Epithelial cell of esophagus (primary cell): ENCODE measurements around the gene ACTR3.

Experiments
- DNase-seq: peaks from one replicate; pipeline ENCODE4 v3.0.0; 2010; ENCODE audit warnings: low read depth
- H3K4me3 ChIP-seq: 2 replicates; pipeline ENCODE4 v1.5.1; 2011; ENCODE audit warnings: mild to moderate bottlenecking, low read length, control low read depth
- TF ChIP-seq, protein P1 (sequence below): IDR thresholded peaks from 2 replicates; pipeline ENCODE4 v1.5.1; 2011; ENCODE audit warnings: low read depth, mild to moderate bottlenecking, low read length, control low read depth, inconsistent platforms; ENCODE audit not compliant: insufficient read depth; ENCODE audit errors: missing control alignments

Gene ACTR3

DNA sequence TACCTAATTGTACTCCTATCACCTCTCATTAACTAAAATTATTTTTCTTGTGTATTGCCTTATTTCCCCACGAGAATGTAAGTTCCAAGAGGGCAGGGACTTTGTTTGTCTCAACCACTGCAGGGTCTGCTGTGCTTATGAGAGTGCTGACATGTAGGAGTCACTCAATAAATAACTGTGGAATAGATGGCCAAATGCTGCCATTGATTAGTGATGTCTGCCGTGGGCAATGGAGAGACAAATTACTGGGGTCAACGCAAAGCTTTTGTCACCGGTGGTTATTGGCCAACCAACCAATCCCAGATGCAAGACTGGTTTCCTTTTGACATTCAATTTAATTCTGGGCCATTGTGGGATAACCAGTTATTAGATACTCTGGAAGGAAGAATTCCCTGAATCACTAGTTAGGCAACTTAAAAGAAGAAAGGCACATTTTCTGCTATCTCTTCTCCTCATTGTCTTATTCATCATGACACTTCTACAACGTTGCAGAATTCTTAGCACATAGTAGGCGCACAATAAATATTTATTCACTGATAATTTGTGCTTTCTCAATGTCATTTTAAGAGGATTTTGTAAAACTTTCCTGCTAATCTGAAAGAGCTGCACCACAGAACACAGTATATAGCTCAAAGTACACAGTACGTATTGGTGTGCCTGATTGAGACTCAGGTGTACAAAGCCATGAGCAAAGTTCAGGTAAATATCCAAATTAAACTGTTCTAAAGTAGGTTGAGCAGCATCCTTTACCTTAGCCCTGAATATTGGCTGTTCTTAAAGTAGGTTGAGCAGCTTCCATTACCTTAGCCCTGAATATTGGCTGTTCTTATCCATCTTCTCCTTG, 95.9 kb downstream of the ACTR3 start:
- H3K4me3 ChIP-seq, result no peak overlapping the region
- DNase-seq, result no peak
- TF ChIP-seq, protein P1, sequence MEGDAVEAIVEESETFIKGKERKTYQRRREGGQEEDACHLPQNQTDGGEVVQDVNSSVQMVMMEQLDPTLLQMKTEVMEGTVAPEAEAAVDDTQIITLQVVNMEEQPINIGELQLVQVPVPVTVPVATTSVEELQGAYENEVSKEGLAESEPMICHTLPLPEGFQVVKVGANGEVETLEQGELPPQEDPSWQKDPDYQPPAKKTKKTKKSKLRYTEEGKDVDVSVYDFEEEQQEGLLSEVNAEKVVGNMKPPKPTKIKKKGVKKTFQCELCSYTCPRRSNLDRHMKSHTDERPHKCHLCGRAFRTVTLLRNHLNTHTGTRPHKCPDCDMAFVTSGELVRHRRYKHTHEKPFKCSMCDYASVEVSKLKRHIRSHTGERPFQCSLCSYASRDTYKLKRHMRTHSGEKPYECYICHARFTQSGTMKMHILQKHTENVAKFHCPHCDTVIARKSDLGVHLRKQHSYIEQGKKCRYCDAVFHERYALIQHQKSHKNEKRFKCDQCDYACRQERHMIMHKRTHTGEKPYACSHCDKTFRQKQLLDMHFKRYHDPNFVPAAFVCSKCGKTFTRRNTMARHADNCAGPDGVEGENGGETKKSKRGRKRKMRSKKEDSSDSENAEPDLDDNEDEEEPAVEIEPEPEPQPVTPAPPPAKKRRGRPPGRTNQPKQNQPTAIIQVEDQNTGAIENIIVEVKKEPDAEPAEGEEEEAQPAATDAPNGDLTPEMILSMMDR, result no peak

DNA sequence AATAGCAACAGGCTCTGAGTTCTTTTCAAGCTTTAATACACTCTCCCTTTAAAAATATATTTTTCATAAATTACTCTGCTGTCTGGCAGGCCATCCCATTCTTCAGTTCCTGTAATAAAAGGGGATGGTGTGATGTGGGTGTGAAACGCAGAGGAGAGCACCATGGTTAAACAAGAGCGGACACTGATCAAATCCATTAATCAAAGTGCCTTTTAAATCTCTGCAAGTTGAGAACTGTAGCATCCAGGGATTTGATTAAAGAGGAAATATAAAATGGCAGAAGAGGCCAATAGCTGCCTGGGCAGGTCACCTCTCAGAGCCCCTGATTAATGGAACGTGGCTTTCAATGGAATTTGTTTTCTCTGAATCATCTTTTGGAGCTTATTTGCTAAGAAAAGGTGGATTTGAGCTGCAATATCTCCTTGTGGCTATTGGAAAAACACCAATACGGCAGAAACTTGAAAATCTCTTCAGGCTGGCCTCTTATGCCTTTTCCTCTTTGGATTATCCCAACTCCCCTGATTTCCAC, 96.9 kb downstream of the ACTR3 start:
- TF ChIP-seq, protein P1, result no peak
- DNase-seq, result no peak
- no peak overlapping the region for H3K4me3 ChIP-seq

DNA sequence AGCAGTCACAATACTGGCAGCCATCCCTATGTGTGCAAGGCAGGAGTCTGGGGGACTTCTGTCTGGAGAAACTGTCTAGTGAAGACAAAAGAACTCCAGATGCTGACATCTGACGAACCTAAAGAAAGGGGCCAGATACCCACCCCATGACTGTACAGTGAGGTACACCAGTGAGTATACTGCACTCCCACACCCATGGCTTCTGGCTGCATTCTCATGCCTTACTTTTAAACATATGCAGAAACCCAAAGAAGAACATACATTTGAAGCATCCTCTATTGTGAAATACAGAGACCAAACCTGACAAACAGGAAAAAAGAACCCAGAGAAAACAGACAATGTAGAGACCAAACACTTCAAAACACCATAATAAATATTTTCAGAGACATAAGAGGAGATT, 102.2 kb downstream of the ACTR3 start:
- DNase-seq, result peak; percentile 85
- H3K4me3 ChIP-seq, result no peak overlapping the region
- TF ChIP-seq, protein P1, result no peak

DNA sequence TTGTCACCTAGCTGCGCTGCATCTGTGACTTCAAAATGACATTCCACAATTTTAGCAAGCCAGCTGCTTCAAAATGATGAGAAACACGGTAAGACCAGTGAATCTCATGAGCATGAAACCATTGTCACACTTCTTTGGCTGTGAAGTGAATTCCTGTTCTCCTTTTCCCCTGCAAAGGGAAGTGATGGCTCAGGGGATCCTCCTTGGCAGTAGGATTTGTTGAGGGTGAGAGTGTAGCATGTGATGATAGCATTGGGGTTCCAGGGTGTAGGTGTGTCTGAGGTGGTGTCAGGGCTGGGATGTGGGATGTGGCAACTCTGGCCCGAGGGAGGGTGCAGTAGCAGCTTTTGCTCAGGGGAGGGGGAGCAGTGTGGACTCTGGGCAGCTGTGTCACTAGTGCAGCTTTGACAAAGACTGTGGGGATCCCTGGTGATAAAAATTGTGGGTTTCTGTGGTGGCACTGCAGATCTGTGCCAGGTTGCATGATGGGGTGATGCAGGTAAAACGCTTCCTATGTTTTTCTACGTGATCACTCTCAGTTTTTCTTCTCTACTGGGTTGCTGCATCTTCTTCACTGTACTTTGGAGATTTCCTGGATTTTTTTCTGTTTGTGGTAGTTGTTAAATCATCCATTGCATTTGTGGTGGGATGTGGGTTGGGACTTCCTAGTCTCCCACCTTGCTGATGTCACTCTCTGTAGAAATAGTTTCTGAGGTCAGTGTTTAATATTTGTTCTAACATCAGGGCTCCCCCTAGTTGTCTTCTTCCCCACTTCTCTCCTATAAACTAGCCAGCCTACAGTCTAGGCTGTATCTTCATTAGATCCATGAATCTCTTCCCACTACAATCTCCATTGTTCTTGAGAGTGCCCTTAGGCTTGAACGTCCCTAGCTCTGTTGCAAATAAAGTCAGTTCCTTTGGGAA, 107.0 kb downstream of the ACTR3 start:
- DNase-seq, result no peak
- no peak overlapping the region for H3K4me3 ChIP-seq
- TF ChIP-seq, protein P1, result no peak

DNA sequence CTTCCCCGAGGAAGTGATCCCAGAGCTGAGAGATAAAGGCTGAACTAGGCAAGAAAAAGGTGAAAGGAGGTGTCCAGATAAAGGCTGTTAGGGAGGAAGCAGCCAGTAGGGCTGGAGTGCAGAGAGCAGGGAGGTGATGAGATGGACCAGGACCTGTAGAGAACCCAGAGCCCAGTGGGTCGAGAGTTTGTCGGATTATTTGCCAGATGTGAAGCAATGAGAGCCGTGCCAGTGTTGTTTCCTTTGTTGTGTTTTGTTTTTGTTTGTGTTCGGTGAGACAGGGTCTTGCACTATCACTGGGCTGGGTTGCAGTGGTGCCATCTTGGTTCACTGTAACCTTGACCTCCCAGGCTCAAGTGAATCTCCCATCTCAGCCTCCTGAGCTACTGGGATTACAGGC, 111.3 kb downstream of the ACTR3 start:
- DNase-seq, result no peak
- no peak overlapping the region for H3K4me3 ChIP-seq
- TF ChIP-seq, protein P1, result no peak

DNA sequence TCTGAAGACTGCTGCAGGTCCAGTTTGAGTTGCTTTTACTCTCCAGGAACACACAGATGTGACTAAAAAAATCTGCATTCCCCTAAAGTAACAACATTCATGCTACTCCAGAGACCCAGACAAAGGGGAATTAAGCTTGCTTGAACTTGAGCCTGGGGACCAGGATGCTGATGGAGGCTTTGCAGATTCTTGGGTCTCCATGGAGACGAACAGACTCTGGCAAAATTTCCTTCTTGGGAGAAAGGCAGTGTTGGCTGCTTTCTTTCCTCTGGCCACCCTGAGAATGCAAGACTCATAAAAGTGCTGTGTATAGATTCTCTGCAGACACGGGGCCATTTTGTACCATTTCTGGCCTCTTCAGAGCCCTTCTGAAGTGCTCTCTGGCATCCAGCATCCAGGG, 112.0 kb downstream of the ACTR3 start:
- TF ChIP-seq, protein P1, result no peak
- DNase-seq, result no peak
- no peak overlapping the region for H3K4me3 ChIP-seq
